Retina (tissue), 1 donor: Measurements from ENCODE around the gene PUM1.
"Not testable (repeated sequence)": the region's sequence is repeated elsewhere in the genome, so short reads cannot be mapped to it uniquely, and the experiment has no call there.

Experiments used
- DNase-seq: peaks from one replicate; pipeline ENCODE4 v3.0.0-alpha.2; 2016

The PUM1 gene

DNA sequence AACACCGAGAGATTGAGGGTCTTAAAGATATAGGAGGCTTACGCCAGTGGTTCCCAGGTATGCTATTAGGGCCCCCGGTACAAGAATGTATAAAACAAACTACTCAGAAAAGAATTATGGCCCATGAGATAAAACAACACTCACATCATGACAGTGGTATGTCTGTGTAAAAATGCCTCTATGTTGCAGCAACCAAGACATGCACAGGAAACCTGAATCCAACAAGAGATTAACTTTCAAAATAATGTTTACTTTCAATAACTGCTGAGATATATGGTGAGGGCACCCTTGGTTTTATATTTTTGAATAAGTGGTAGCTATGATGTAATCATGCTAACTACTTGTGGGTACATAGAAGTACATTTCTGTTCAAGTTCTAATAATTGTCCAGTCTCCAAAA, 74.9 kb downstream of the PUM1 start:
- DNase-seq: no peak

DNA sequence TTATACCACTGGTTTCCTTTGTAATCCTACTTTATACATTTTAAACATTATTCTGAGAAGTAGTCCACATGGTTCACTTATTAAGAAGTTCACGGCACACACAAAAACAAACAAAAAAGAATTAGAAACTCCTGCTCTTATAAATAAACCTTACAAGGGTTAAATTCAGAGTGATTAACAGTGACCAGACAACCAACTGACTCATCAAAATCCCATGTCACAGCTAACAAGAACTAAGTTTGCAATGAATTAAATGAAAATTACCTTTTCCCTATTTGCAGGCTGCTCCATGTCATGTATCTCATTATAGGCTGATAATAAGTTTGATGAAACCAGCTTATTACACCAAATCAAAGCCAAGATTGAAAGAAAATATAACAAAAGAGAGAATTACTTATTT, 77.5 kb downstream of the PUM1 start:
- DNase-seq: no peak

DNA sequence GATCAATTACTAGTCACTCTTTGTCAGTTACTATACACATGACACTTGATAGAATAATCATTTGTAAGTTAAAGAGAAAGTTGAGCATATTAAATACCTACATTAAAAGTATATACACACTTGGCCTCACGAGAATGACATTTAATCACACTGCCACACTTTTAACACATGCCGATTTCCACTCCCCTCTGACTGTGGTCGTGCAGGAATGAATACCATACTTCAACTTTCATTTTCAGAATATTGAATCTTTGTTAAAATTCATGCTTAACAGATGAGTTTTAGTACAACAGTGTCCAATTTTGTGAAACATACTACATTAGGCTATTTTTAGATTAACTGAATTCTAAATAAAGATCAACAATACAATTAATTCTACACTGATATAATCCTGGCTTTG, 78.8 kb downstream of the PUM1 start:
- DNase-seq: no peak

DNA sequence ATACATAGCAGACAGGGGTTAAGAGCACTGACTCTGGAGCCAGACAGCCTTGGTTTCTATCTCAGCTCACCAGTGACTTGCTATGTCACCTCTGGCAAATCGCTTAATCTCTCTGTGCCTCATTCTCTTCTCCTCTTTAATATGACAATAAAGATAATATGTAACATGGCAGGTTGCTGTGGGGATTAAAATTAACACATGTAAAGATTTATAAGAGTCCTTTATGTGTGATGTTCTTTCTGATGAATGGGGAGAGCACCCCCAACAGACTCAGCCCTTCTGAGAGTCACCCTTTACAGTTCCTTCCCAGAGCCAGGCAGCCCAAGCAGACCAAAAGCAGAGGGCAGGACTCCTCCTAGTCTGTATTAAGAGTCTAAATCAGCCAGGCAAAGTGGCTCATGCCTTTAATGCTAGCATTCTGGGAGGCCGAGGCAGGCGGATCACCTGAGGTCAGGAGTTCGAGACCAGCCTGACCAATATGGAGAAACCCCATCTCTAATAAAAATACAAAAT, 80.5 kb downstream of the PUM1 start:
- DNase-seq: no peak

DNA sequence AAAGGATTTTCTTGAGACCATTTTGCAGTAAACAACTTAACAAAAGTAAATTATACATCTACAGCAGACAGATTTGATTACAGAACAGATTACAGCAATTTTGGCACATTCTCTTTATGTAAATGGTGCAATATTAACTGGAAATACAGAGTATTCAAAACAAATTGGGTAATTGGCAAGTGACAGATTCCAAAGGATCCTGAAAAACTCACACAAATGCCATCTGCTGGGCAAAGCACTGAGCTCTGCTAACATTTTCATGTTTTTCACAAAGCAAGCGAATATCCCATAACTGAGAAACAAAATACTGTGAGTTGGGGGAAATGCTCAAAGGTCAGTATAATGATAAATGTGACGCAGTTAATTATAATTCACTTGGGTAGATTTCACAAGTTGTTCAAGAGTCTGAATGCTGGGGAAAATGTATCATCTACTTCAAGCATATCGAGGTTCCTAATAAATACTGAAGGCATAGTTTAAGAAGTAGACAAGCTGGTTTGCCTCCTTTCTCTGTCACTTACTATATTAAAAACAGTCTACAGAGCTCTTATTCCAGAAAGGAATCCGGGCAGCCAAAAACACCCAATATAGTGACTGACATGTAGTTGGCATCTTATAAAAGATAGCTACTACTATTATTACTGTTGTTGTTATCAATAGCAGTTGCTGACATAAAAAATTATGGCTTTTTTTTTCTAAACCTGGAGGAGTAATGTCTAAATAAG, 81.2 kb downstream of the PUM1 start:
- DNase-seq: no peak

DNA sequence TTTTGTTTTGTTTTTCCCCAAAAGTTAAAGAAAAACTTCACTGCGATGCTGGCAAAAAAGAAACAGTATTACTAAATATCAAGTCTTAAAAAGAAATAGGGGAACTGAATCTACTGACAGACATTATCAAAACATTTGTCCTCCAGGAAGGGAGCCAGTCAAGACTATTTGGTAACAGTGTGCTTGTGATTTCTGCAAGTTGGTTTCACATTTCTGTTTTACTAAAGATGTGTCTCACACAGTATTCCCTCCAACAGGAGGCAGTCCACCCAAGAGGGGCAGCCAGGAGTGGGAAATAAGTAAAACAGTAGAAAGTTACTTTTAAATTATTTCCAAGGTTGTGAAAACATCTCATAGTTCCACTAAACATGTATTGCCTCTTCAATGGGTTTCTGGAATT, 82.6 kb downstream of the PUM1 start:
- no peak for DNase-seq

- DNase-seq: no peak
Measured at GRCh38 chr1:30982431-30982830, 83.1 kb downstream of the PUM1 start.

GRCh38 chr1:30981172-30981571, 84.3 kb downstream of the PUM1 start:
- peak; percentile 26 for DNase-seq

DNA sequence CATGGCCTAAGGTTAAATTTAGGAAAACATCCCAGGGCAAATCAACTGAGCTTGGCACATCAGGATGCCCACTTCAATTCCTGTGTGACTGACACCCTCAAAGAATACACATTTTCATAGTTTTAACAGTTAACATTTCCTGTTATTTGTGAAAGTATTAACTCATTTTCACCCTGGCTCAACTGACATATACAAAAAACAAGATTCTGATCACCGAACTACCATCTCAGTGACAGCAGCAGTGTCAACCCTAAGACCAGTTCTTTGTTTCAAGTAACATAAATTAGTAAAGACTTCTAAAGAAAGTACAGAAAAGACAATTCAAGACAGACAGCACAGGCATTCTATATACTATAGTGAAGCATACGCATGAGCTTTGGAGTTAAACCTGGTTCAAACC, 88.0 kb downstream of the PUM1 start:
- DNase-seq: no peak

GRCh38 chr1:30977105-30977504, 88.4 kb downstream of the PUM1 start:
- no peak for DNase-seq

GRCh38 chr1:30976143-30976542, 89.4 kb downstream of the PUM1 start:
- no peak for DNase-seq

DNA sequence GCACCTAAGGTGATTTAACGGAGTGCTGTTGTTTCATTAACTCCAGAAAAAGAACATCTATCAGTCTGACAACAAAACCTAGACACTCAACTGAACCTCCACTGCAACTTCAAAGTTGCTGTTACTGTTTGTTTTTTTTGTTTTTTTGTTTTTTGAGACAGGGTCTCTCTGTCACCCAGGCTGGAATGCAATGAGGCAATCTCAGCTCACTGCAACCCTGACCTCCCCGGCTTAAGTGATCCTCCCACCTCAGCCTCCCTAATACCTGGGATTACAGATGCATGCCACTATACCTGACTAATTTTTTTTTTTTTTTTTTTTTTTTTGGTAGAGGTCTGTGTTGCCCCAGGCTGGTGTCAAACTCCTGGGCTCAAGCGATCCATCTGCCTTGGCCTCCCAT, 90.3 kb downstream of the PUM1 start:
- no peak for DNase-seq

- DNase-seq: no peak
Measured at GRCh38 chr1:30974536-30974935, 91.0 kb downstream of the PUM1 start.

- not testable (repeated sequence) for DNase-seq
Measured at GRCh38 chr1:30972349-30972748, 93.2 kb downstream of the PUM1 start.

- no peak for DNase-seq
Measured at GRCh38 chr1:30971496-30971895, 94.0 kb downstream of the PUM1 start.

- no peak for DNase-seq
Measured at GRCh38 chr1:30969903-30970302, 95.6 kb downstream of the PUM1 start.

- no peak for DNase-seq
Measured at GRCh38 chr1:30968220-30968971, 97.1 kb downstream of the PUM1 start.

DNA sequence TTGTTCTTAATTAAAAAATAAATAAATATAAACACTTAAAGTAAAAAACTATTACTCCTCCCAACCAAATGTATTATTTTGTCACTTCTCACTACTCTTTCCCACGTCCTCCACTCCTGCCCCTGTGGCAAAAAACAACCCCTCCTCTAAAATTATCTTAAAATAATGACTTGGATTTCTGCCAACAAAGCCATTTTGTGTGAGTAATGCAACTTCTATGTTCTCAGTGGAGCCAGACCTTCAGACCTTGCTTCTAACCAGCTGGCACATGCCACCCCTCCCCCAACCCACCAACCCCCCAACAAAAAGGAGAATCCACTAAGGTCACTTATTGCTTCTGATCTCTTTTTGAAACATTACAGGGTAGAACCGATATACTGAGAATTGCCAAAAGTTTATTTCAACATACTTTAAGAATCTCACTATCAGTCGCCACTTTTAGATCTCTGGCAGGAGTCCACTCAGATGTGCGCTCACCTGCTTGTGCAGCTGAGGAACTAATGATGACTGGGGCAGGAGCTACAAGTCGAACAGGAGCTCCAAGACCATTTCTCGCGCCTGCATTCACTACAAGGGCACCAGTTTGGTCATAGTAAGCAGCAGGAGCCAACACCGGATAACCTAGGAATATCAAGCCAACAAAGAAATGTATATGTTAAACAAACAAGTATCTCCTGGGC, 98.7 kb downstream of the PUM1 start:
- DNase-seq: no peak

DNA sequence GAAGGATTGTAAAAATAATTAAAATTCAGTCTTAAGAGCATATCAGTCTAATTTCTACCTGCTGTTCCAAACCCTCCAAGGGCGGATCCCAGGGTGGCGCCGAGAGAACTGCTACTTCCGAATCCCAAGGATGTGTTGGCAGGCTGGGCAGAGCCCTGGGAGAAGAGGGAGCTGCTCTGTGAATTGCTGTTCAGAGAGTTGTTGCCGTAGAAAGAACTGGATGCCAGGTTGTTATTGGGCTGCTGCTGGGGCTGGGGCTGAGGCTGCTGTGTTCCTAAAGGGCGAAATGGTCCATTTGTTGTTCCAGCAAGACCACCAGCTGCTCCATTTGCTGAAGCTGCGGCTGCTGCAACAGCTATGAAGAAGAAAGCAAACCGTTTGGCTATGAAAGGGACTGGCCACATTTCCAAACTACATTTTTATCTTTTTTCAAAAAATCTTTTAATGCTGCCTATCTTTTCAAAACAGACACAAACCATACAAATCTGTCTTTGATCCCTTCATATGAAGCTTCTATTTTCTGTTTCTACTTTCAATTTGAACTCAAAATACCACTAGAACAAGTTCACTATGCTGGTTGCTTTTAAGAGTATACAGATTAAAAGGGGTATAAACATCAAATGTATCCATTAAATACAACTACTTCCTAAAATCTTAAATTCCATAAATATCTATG, 99.5 kb downstream of the PUM1 start:
- no peak for DNase-seq

DNA sequence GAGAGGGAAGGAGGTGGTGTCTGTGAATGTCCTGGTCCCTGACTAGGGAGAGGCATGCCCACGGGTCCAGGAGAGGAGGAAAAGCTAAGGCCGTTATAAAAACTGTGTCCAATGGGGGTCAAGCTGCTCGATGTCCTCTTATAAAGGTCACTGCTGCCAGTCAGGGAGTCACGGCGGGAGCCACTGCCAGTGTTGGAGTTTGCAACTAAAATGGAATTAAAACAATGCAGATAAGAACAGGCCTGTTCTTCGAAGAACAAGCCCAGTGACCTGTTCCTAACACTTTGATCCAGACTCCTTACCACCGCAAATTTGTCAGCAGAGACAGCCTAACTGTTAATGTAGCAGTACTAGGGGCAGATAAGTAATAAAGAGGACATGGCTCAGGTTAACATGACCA, 100.8 kb downstream of the PUM1 start:
- no peak for DNase-seq

- DNase-seq: no peak
Measured at GRCh38 chr1:30962609-30963508, 102.7 kb downstream of the PUM1 start.

DNA sequence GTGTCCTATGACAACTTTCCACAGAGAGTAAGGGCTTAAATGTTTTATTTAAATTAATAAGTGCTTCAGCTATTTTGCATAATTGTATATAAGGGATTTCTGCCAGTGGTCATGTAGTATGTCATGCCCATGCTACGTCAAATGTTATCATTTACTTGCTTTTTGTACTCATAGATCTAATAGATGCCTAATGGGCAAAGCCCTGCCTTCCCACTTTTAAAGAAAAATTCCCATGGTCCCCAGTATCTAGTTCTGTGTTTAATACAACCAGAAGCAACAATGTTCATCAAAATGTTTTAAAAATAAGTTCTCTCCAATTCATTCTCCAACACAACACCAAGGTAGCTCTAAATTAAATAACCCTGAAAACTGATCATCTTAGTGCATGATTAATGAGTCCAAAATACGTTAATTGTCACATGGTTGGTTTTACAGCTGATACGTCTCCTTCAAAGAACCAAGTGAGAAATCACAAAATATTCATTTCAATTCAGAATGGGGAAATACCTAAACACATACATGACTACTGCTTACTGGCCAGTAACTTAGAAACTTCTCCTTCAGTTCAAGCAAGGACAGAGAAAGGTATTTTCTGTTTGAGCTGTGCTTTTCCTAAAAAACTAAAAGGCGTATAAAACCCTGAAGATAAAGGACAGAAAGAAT, 107.8 kb downstream of the PUM1 start:
- DNase-seq: no peak
